Measurements from ENCODE around the gene TMC5. TPM values are rescaled to one million over a fixed set of nuclear protein-coding genes. Genes with fewer than 3 reads are reported as not detected.
"Not testable (repeated sequence)": the region's sequence is repeated elsewhere in the genome, so short reads cannot be mapped to it uniquely, and the experiment has no call there.

Gene TMC5
- total and polyA plus RNA-seq, 3 donors from 2014 or later, result 4.5 to 27.7 (median 7.1) TPM

DNA sequence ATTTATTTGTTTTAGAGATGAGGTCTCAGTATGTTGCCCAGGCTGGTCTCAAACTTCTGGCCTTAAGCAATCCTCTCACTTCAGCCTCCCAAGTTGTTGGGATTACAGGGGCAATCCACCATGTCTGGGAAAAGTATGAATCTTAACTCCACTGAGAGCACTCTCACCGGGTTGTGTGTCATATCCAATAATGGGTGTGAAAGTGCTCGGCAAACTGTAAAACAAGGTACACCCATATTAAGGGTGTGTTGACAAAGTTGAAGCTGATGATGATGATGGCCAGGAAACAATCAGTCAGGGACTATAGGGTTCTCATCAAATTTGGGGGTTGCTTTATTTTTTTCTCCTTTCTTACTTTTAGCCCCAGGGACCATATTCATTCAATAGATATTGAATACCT, 25.3 kb upstream of the TMC5 start:
- WGBS, 2 donors, result 90 to 95% methylated on average over 2 of the region's 2 CpGs
- no peak for DNase-seq
- H3K36me3 ChIP-seq (ENCODE audit: low read depth, missing control alignments), result no peaks in the 10 kb centered on the region
- H3K27ac ChIP-seq, result no peak overlapping the region
- no peak for TF ChIP-seq POLR2A (IDR thresholded peaks at IDR 0.05)
- TF ChIP-seq, protein P1, sequence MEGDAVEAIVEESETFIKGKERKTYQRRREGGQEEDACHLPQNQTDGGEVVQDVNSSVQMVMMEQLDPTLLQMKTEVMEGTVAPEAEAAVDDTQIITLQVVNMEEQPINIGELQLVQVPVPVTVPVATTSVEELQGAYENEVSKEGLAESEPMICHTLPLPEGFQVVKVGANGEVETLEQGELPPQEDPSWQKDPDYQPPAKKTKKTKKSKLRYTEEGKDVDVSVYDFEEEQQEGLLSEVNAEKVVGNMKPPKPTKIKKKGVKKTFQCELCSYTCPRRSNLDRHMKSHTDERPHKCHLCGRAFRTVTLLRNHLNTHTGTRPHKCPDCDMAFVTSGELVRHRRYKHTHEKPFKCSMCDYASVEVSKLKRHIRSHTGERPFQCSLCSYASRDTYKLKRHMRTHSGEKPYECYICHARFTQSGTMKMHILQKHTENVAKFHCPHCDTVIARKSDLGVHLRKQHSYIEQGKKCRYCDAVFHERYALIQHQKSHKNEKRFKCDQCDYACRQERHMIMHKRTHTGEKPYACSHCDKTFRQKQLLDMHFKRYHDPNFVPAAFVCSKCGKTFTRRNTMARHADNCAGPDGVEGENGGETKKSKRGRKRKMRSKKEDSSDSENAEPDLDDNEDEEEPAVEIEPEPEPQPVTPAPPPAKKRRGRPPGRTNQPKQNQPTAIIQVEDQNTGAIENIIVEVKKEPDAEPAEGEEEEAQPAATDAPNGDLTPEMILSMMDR (IDR thresholded peaks at IDR 0.05), result no peak
- no peaks in the 10 kb centered on the region for H3K27me3 ChIP-seq
- H3K4me3 ChIP-seq, result no peak overlapping the region
- no peaks in the 10 kb centered on the region for H3K4me1 ChIP-seq
- no peaks in the 10 kb centered on the region for H3K9me3 ChIP-seq
- intact Hi-C loops (cut with DNase I; ENCODE audit: low total_unique reads), result no loop called here

DNA sequence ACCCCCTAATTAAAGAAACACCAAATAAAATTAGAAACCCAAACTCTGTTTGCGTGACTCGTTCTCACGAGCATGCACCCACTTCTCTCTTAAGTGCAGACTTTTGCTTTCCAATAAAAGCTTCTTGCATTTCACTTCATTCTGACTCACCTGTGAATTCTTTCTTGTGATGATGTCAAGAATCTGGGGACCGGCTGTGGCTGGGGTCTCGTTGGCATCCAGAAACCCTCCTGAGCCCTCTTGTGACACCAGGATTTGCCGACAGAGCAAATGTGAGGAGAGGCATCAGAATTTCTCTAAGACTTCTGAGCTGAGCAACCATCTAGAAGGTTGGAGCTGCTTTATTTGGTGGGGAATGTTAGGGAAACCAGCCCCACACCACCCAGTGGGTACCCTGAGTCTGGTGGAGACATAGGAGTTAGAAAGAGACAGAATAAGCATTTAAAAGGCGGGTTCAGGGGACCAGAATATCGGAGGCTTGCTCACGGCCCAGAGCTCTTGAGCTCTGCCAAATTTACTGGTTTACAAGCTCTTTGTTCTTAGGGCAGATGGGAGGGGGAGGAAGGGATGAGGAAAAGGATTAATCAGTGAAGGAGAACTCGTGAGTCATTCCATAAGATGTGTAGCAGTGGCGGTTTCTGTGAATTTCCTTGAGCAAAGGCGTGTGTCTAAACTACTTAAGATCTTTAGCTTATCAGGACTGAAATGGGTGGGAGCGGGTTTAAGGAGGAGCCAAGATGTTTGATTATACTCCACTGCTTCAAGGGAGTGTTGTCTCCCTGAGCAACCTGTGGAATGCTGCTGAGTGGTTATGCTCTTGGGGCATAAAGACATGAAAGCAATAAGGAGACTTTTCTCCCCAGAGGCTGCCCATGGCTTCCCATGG, 24.2 kb upstream of the TMC5 start:
- no peaks in the 10 kb centered on the region for H3K9me3 ChIP-seq
- no peaks in the 10 kb centered on the region for H3K36me3 ChIP-seq (ENCODE audit: low read depth, missing control alignments)
- H3K4me3 ChIP-seq, result no peak overlapping the region
- no peak overlapping the region for H3K27ac ChIP-seq
- intact Hi-C loops (cut with DNase I; ENCODE audit: low total_unique reads), result no loop called here
- no peaks in the 10 kb centered on the region for H3K4me1 ChIP-seq
- no peak for DNase-seq
- no peak for TF ChIP-seq POLR2A (IDR thresholded peaks at IDR 0.05)
- WGBS, 2 donors, result 54 to 56% methylated on average over 13 of the region's 13 CpGs
- H3K27me3 ChIP-seq, result no peaks in the 10 kb centered on the region

DNA sequence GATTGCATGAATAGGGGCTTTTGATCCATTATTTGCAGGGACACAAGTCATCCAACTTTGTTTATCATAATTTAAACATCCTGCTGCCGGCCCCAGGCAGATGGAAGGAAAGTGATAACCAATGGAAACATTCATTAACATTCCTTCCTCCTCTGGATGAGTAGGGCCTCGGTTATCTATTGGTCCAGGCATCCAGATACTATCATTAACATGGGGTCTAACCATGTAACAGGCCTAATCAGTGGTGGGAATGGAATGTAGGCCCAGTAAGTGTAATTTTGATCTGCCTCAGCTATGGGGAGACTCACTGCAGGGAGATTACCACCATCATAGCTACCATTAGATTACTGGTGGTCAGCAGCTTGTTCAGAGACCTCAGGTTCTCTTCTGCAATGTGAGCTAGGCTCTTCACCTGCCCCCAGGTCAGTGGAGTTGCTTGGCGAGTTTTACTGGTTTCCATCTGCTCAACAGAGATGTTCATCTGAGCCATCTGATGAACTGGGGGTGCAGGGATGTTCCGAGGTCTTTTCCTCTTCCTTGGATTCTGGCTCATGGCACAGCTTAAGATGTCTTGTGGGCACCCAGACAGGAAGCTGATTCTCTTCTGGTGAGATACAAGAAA, 21.9 kb upstream of the TMC5 start:
- H3K4me1 ChIP-seq; H3K27ac ChIP-seq; intact Hi-C loops (cut with DNase I; ENCODE audit: low total_unique reads); H3K4me3 ChIP-seq; DNase-seq; H3K36me3 ChIP-seq (ENCODE audit: low read depth, missing control alignments); H3K27me3 ChIP-seq; H3K9me3 ChIP-seq: not testable (repeated sequence)
- 52 to 65% methylated on average over 4 of the region's 4 CpGs for WGBS, 2 donors

DNA sequence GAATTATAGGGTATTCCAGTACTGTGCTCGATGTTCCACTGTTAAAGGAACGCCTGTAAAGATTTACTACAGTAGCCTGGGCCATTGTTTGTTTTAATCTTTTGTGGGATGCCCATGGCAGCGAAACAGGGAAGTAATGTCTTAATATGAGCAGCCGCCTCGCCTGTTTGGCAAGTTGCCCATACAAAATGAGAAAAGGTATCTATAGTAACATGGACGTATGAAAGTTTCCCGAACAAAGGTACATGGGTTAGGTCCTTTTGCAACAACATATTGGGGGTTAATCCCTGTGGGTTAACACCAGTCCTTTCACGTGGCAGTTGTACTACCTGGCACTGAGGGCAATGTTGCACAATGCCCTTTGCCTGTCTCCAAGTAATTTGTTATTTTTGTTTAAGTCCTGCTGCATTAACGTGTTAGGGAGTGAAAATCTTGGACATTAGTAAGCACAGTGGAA, 21.1 kb upstream of the TMC5 start:
- DNase-seq, result no peak
- no peaks in the 10 kb centered on the region for H3K27me3 ChIP-seq
- H3K4me1 ChIP-seq, result no peaks in the 10 kb centered on the region
- no peaks in the 10 kb centered on the region for H3K36me3 ChIP-seq (ENCODE audit: low read depth, missing control alignments)
- TF ChIP-seq, protein P1 (IDR thresholded peaks at IDR 0.05), result no peak
- TF ChIP-seq POLR2A (IDR thresholded peaks at IDR 0.05), result no peak
- no peak overlapping the region for H3K4me3 ChIP-seq
- no peak overlapping the region for H3K27ac ChIP-seq
- 29 to 42% methylated on average over 9 of the region's 9 CpGs for WGBS, 2 donors
- intact Hi-C loops (cut with DNase I; ENCODE audit: low total_unique reads), result no loop called here
- H3K9me3 ChIP-seq, result no peaks in the 10 kb centered on the region

DNA sequence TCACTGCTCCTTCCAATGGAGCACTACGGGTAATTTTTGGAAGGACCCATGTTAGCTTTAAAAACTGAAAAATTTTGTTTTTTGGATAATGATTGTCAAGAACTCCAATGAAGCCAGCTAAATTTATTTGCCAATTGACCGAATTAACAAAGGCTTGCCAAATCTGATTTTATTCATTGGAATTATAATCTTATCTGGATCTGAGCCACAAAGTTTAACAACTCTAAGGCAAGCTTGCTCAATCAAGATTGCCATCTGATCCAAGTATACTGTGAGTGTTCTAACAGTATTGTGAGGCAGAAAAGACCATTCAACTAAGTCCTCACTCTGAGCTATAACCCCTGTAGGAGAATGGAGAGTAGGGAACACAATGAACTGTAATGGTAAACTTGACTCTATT, 20.3 kb upstream of the TMC5 start:
- intact Hi-C loops (cut with DNase I; ENCODE audit: low total_unique reads); H3K4me3 ChIP-seq; H3K36me3 ChIP-seq (ENCODE audit: low read depth, missing control alignments); H3K9me3 ChIP-seq; H3K27ac ChIP-seq; H3K27me3 ChIP-seq; H3K4me1 ChIP-seq; DNase-seq: not testable (repeated sequence)
- WGBS, 2 donors, result 93 to 100% methylated on average over 2 of the region's 2 CpGs

DNA sequence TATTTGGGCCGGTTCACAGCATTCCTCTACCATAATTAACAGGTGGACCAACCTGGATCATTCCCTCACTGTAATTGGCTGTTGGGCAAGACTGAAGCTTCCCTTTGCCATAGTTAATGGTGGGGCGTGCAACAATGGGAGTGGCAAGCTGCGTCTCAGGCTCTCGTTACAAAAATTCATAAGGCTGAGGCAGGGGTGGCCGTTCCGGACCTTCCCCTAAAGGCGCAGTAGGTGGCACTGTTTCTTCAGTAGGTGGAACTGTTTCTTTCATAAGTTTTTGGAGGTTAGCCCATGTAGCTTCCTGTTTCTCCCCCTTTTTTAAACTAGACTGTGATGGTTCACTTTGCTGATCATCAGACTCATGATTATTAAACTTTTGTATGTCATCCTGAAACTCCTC, 17.0 kb upstream of the TMC5 start:
- no peak overlapping the region for H3K4me3 ChIP-seq
- DNase-seq, result no peak
- TF ChIP-seq, protein P1 (IDR thresholded peaks at IDR 0.05), result no peak
- no peak for TF ChIP-seq POLR2A (IDR thresholded peaks at IDR 0.05)
- WGBS, 2 donors, result 67 to 74% methylated on average over 7 of the region's 7 CpGs
- intact Hi-C loops (cut with DNase I; ENCODE audit: low total_unique reads), result no loop called here
- H3K36me3 ChIP-seq (ENCODE audit: low read depth, missing control alignments), result no peaks in the 10 kb centered on the region
- H3K27ac ChIP-seq, result no peak overlapping the region
- H3K27me3 ChIP-seq, result no peaks in the 10 kb centered on the region
- H3K9me3 ChIP-seq, result no peaks in the 10 kb centered on the region
- H3K4me1 ChIP-seq, result no peaks in the 10 kb centered on the region
